ENCODE results near the gene RSPO3.

- TF ChIP-seq POLR2A (IDR thresholded peaks at IDR 0.05) (no peak), CTCF (IDR thresholded peaks at IDR 0.05) (no peak)
Measured at GRCh38 chr6:127103482-127103881, 15.0 kb upstream of the RSPO3 start.

Measured in thyroid gland (tissue), 4 donors.